ENCODE data around the gene CD2AP.
"Not testable (repeated sequence)": the region's sequence is repeated elsewhere in the genome, so short reads cannot be mapped to it uniquely, and the experiment has no call there.

Gene CD2AP

GRCh38 chr6:47647188-47647587 lies 169.6 kb downstream of the CD2AP start:
- DNase-seq (ENCODE audit: low spot score): no peak
- TF ChIP-seq CTCF (IDR thresholded peaks at IDR 0.05; ENCODE audit: extremely low read depth, missing control alignments): no peak

GRCh38 chr6:47647626-47648025 lies 170.0 kb downstream of the CD2AP start:
- DNase-seq (ENCODE audit: low spot score): not testable (repeated sequence)

GRCh38 chr6:47648031-47648430 lies 170.4 kb downstream of the CD2AP start:
- no peak for TF ChIP-seq CTCF (IDR thresholded peaks at IDR 0.05; ENCODE audit: extremely low read depth, missing control alignments)
- no peak for DNase-seq (ENCODE audit: low spot score)

- no peak for TF ChIP-seq CTCF (IDR thresholded peaks at IDR 0.05; ENCODE audit: extremely low read depth, missing control alignments)
- DNase-seq (ENCODE audit: low spot score): no peak
Measured at GRCh38 chr6:47650553-47651432, 173.2 kb downstream of the CD2AP start.

- no peak for DNase-seq (ENCODE audit: low spot score)
- no peak for TF ChIP-seq CTCF (IDR thresholded peaks at IDR 0.05; ENCODE audit: extremely low read depth, missing control alignments)
Measured at GRCh38 chr6:47651505-47651944, 173.9 kb downstream of the CD2AP start.

- DNase-seq (ENCODE audit: low spot score): no peak
- TF ChIP-seq CTCF (IDR thresholded peaks at IDR 0.05; ENCODE audit: extremely low read depth, missing control alignments): no peak
Measured at GRCh38 chr6:47653706-47654105, 176.1 kb downstream of the CD2AP start.

GRCh38 chr6:47654255-47654654 lies 176.7 kb downstream of the CD2AP start:
- no peak for TF ChIP-seq CTCF (IDR thresholded peaks at IDR 0.05; ENCODE audit: extremely low read depth, missing control alignments)
- no peak for DNase-seq (ENCODE audit: low spot score)
